SKM-1 treated with dmso at 0.1 percent for 144 hours (cell line): ENCODE results near the gene MICOS13.
A peak's percentile ranks its signal among the peaks of the same experiment; 100 is the strongest.
"Not testable (repeated sequence)": the region's sequence is repeated elsewhere in the genome, so short reads cannot be mapped to it uniquely, and the experiment has no call there.

Experiments used
- DNase-seq: peaks from one replicate; lab custom pipeline; 2025; ENCODE audit not compliant: unreplicated experiment; lab: John Stamatoyannopoulos, UW

The MICOS13 gene

DNA sequence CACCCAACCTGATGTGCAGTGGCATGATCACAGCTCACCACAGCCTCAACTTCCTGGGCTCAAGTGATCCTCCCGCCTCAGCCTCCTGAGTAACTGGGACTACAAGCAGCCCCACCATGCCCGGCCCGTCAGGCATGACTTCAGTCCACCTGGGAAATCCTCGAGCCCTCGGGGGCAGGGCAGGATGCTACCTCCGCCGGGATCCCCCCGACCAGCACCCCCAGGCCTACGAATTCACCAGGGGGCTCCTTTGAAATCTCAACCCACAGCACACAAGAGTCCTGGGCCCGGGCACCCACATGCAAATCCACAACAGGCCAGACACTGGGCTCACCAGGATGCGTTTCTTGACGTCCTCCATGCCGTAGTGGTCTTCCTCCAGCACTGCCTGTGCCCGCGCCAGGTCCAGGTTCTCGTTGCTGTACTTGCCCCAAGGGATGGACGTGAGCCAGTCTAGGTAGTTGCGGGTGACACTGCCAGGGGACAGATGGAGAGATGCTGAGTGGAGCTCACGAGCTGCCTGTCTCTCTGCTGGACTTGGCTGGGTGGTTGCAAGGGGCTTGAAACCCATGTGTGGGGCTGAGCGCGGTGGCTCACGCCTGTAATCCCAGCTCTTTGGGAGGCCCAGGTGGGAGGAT, 20.3 kb upstream of the MICOS13 start:
- DNase-seq, result no peak

DNA sequence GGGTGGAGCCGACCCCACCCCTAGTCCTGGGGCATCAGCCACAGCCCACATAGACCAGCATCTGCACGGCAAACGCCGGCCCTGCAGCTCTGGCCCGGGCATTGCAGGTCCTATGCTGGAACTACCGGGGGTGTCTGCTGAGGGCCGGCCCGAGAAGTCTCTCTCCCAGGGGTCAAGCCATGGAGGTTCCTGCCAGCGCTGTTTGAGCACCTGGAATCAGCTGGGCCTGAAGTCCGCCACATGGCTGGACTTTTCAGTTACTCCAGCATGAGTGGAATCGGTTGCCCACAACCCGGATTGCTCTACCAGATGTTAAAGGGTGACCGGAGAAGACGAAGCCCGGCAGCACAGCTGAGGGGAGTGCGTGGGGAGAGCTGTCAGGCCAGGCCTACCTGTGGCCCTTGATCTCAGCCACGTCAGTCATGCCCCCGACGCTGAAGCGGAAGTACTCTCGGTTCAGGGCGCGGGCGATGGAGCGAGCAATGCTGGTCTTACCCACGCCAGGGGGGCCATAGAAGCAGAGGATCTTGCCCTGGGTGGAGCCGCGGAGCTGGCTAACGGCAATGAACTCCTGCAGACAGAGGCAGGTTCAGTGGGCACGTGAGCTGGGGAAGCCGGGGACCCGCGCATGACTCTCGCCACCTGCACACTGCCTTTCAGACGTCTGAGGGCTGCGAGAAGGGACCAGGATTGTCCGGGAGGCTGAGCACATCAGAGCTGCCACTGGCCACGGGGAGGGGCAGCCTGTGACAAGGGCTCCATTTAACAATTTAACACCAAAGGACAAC, 18.5 kb upstream of the MICOS13 start:
- no peak for DNase-seq

GRCh38 chr19:5697890-5698634, 17.7 kb upstream of the MICOS13 start:
- DNase-seq, result no peak

DNA sequence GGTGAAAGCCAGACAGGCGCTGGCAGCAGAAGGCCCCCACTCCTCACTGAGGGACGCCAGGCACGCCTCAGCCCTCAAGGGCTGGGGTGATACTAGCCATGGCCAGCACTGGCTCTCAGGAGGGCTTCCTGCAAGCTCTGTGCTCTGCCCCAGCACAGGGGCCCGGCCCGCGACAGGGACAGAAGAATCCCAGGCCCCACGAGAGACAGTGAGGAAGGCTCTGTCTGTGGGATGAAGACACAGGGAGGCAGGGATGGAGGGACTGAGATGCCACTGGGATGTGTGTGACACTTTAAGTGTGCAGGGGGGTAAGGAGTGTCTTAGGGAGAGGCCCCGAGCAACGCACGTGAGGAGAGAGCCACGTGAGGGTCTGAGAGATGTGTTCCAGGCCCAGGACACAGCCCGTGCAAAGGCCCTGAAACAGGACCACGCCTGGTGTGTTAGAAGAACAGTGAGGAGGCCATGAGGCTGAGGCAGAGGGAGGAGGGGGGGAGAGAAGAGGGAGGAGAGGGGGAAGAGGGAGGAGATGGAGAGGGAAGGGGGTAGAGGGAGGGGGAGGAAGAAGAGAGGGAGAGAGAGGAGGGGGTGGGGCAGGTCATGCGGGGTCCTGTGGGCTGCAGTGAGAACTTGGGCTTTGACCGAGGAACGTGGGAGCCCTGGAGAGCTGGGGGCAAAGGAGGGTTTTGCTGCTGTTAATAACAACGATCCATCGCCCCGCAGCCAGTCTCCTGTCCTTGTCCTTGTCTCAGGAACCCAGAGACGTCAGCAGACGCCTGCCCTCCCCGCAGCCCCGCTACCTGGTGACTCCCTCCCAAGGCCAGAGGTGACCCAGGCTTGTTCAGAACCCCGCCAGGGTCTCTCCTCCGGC, 16.9 kb upstream of the MICOS13 start:
- DNase-seq, result no peak

DNA sequence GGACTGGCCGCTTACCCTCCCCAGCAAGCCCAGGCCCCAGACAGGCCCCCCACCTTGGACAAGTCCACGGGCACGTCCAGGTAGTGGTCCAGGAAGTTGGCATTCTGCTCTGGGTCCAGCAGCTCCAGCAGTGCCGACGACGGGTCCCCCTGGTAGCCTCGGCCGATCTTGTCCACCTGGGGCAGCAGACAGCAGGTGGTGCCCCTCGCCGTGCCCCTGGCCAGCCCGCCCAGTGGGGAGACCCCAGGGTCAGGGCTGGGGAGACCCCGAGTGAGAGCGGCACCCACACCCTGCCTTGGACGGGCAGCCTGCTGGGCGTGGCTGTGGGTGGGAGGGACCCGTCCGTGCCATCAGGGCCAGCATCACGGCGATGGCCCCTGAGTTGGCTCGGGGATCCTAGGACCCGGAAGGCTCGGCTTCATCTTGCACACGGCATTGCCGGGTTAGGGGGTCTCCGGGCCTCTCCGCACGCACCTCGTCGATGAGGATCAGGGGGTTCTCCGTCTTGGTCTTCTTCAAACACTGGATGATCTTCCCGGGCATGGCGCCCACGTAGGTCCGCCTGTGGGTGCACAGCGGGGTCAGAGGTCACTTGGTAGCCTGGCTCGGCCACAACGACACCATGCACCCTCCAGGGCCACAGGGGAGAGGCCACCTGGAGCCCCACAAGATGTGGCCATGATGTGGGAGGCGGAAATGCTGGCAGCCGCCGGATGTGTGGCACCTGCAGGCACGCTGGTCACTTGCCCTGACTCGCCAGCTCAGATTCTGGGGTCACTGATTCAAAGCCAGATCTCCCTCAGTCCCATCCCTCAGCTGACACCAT, 16.1 kb upstream of the MICOS13 start:
- no peak for DNase-seq

DNA sequence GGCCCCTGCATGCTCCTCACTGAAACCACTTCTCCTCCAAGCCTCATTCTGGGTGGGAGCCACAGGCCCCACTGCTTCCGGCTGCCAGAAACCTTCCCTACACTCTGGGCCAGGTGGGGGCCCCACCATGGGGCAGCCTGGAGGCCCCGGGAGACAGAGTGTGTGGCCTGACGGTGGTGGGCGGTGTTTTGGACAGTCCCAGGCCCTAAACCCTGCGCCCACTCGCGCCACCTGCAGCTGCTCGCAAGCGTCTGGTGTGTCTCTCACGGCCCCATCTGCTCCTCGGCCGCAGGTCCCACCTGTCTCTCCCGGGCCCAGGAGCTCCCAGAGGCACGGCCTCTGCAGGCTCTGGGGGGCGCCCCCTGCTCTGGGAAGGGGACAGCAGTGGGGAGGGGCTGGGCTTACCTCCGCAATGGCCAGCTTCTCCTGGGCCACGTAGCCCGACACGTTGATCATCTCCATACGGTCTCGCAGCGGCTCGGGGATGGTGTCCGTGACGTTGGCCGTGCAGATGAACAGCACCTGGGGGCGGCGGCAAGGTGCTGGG, 15.4 kb upstream of the MICOS13 start:
- DNase-seq, result no peak

GRCh38 chr19:5694956-5695648, 14.8 kb upstream of the MICOS13 start:
- DNase-seq, result no peak

GRCh38 chr19:5694167-5694955, 14.0 kb upstream of the MICOS13 start:
- no peak for DNase-seq

- DNase-seq, result no peak
These were observed 13.2 kb upstream of the MICOS13 start for GRCh38 chr19:5693195-5694166.

DNA sequence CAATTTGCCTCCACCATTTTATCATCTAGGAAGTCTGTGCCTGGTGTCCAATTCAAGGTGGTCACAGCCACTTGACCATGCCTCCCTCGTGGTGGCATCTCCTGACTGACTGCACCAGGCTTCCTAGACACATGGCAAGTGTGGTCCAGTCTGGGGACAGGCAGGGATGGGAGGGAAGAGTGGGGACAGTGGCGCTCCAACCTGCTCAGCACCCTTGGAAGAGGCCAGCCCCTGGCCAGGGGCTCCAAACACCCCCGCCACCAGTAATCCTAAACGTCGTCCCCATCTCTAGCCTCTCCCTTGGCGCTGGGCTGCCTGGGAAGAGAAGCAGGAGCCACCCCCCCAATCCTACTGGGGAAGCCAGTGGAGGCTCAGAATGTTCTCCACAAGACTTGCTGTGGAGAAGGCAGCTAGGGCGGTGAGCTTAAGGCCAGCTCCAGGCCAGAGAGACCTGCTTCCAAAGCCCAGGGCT, 12.4 kb upstream of the MICOS13 start:
- DNase-seq, result no peak

- no peak for DNase-seq
These were observed 11.8 kb upstream of the MICOS13 start for GRCh38 chr19:5691822-5692722.

GRCh38 chr19:5690955-5691821, 10.9 kb upstream of the MICOS13 start:
- peak; percentile 10 for DNase-seq

GRCh38 chr19:5690125-5690954, 10.0 kb upstream of the MICOS13 start, which contains the start of gene RPL36:
TSS of gene RPL36 (plus strand) at chr19:5690295. CDS start at chr19:5690508, 213 bp downstream.
- DNase-seq, result peak; percentile 96

DNA sequence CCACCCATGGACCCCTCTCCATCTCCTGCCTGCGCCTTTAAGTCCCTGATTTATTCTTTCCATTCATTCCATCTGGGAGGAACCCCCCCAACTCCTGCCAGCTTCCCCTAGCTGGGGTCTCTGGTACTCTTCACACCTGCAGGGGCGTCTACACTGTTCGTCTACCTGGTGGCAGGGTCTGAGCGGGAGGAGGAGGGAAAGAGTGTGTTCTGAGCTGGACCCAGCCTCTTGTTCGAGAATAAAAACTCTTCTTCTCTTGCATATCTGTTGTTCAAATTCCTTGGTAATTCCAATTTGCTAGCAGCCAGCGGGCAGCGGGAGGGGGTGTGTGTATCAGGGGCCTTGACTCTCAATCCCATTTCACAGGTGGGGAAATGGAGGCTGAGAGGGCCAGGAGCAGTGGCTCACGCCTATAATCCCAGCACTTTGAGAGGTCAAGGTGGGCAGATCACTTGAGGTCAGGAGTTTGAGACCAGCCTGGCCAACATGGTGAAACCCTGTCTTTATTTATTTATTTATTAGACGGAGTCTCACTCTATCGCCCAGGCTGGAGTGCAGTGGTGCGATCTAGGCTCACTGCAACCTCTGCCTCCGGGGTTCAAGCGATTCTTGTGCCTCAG, 8.1 kb upstream of the MICOS13 start:
- not testable (repeated sequence) for DNase-seq
